GM15510 (cell line): ENCODE measurements around the gene IZUMO1.
A peak's percentile ranks its signal among the peaks of the same experiment; 100 is the strongest.

Source experiments
- POLR2A ChIP-seq: IDR thresholded peaks from 3 replicates; pipeline ENCODE4 v1.6.1; 2011; ENCODE audit warnings: borderline replicate concordance; ENCODE audit not compliant: insufficient read length; ENCODE audit errors: extremely low read depth

Gene IZUMO1

GRCh38 chr19:48742096-48742495 is 4.6 kb downstream of the IZUMO1 start:
- no peak for TF ChIP-seq POLR2A

DNA sequence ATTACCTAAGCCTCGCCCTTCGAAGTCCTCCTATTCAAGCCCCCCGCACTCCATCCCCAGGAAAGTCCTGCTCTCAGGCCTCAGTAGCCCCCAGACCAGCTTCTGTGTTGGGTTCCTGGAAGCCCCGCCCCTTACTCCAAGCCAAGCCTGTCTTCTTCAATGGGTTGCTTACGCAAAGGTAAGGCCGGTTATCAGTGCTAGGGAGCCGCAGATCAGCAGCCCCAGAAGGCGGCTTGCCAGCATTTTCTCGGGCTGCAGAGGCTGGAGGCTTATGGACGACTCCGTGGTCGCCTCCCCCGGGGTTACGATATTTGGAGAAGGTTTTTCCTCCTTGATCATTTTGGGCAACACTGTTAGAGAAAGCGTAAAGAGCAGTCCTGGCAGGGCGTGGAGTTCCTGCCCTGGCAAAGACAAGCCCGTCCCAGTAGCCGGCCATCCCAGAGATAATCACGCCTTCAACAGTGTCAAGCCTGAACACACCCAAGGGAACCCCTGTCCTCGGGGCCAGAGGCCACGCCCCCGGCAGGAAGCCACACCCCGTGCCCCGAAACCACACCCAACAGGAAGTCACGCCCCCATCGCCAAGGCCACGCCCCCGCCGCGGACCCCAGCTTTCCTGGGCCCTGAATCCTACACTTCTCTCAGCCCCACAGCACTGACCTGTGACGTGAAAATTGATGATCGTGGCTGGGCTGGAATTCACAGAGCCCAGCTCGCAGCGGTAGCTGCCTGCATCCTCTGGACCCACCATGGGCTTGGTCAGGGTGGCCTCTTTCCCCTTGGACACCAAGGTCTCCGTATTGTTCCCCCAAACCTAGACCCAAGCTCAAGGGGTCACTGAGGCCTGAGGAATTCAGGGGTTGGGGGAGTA is 5.3 kb downstream of the IZUMO1 start:
- no peak for TF ChIP-seq POLR2A

GRCh38 chr19:48740164-48740972 is 6.3 kb downstream of the IZUMO1 start, which contains the start of gene RASIP1:
Gene RASIP1 (minus strand): TSS chr19:48740610. CDS start chr19:48740282, 328 bp downstream.
- no peak for TF ChIP-seq POLR2A

DNA sequence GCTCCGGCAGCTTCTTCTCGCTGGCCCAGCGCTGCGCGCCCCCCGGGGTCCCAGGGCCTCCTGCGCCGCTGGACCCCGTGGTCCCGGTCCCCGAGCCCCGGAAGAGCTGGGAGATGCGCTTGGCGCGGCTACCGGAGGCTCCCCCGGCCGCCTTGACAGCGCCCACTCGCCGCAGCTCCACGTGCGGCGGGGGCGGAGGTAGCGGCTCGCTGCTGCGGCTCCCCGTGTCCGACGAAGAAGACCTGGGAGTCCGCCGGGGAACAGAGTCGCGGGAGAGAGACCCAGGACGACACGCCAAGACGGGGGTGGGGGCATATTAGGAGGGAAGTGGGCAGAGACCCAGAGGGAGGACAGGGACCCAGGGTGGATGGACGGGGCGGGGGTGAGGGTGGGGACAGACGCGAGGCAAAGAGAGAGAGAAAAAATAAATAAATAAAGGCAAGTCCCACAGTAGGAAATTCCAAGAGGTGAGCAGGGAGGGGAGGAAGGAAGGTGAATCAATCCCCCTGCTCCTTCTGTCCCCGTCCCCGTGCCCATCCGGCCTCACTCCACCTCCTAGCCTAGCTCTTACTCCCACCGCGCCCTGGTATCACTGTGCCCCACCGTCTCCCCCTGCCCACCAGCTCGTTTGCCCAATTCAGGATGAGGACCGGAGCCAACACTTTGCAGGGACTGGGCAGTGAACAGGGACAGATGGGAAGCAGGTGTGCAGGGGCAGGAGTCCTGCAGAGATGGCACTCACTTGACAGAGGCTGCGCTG is 7.1 kb downstream of the IZUMO1 start:
- no peak for TF ChIP-seq POLR2A

DNA sequence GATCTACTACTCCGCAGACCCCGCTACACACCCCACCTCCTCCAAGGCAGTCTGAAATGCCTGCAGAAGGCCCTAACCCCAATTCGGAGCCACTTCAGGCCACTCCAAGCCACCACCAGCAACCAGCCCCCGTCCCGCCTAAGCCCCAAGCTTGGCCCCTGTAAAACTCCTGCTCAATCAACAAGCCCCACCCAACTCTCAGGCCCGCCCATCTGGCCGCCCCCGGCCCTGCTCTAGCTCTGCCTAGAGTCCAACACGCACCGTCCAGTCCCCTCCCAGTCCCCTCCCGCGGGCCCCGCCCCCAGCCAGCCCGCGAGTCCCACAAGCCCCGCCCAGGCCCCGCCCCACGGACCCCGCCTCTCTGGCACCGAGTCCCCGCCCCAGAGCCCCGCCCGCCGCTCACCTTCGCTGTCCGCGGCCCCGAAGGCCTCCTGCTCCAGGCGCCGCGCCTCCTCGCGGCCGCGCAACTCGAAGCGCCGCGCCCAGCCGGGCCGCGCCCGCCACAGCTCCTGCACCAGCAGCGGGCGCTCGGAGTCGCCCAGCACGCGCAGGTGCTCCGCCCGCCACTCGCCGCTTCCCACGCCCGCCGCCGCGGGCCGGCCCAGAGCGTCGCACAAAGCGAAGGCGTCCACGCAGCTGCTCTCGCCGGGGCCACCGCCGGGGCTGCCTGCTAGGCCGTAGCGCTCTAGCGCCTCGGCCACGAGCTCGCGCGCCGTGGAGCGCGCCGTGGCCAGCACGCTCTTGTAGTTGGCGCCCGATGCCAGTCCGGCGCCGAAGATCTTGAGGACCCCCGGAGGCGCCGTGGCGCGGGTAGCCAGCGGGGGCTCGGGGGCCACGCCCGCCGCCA is 7.9 kb downstream of the IZUMO1 start:
- TF ChIP-seq POLR2A = peak; percentile 21

- no peak for TF ChIP-seq POLR2A
Observed at GRCh38 chr19:48737360-48737998, 9.2 kb downstream of the IZUMO1 start.

- TF ChIP-seq POLR2A = no peak
Observed at GRCh38 chr19:48735031-48735615, 11.6 kb downstream of the IZUMO1 start.

DNA sequence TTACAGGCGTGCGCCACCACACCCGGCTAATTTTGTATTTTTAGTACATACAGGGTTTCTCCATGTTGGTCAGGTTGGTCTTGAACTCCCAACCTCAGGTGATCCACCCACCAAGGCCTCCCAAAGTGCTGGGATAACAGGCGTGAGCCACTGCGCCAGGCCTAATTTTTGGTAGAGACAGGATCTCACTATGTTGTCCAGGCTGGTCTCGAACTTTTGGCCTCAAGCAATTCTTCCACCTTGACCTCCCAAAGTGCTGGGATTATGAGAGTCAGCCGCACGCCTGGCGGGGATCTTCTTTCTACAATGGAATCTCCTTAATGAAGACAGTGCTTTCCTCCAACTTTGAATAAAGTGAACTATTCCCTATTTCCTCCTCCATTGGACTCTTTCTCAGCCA is 12.1 kb downstream of the IZUMO1 start:
- no peak for TF ChIP-seq POLR2A

GRCh38 chr19:48731452-48731851 is 15.3 kb downstream of the IZUMO1 start:
- no peak for TF ChIP-seq POLR2A

- no peak for TF ChIP-seq POLR2A
Observed at GRCh38 chr19:48728911-48729664, 17.6 kb downstream of the IZUMO1 start.

GRCh38 chr19:48726556-48726955 is 20.2 kb downstream of the IZUMO1 start:
- no peak for TF ChIP-seq POLR2A

- no peak for TF ChIP-seq POLR2A
Observed at GRCh38 chr19:48724796-48725753, 21.6 kb downstream of the IZUMO1 start.

DNA sequence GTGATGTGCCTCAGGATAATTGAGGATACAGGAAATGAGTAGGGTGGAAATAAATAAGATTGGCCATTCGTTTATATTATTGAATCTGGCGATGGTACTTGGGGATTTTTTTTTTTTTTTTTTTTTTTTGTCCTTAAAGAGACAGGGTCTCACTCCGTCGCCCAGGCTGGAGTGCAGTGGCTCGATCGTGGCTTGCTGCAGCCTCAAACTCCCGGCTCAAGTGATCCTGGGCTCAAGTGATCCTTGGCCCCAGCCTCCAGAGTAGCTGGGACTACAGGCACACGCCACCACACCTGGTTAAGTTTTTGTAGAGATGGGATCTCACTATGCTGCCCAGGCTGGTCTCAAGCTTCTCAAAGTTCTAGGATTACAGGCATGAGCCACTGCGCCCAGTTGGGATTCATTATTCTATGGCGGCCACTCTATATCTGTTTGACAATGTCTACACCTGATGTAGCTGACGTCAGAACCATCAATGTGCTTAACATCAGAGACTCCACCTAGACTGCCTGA is 24.5 kb downstream of the IZUMO1 start:
- no peak for TF ChIP-seq POLR2A
